K562 (cell line): Measurements from ENCODE around the gene SLC22A7. TPM values are rescaled to one million over a fixed set of nuclear protein-coding genes. Genes with fewer than 3 reads are reported as not detected.

Experiments used
- EP300 ChIP-seq: IDR thresholded peaks from 2 replicates; pipeline ENCODE4 v1.6.1; 2012; ENCODE audit warnings: low read length, improper control_type of control experiment
- EWSR1 ChIP-seq: fragments of 450-650 bp; IDR thresholded peaks from 2 replicates; pipeline ENCODE4 v1.6.1; 2018; ENCODE audit warnings: borderline replicate concordance, mild to moderate bottlenecking, low read depth, moderate library complexity; ENCODE audit not compliant: partially characterized antibody
- PHF20 ChIP-seq: fragments of 450-650 bp; IDR thresholded peaks from 2 replicates; pipeline ENCODE4 v1.6.1; 2018; ENCODE audit not compliant: partially characterized antibody
- POLR2G ChIP-seq: fragments of 200-400 bp; formaldehyde crosslinking; IDR thresholded peaks from 2 replicates; pipeline ENCODE4 v1.6.1; 2017; ENCODE audit warnings: low read depth, mild to moderate bottlenecking, antibody characterized with exemption, low read length, moderate library complexity
- SLC30A9 ChIP-seq: fragments of 250-450 bp; sonication (Bioruptor Pico); IDR thresholded peaks from 2 replicates; pipeline ENCODE4 v1.8.0; 2022; ENCODE audit warnings: mild to moderate bottlenecking, moderate library complexity
- SMARCE1 ChIP-seq: fragments of 450-650 bp; IDR thresholded peaks from 2 replicates; pipeline ENCODE4 v1.7.1; 2016; ENCODE audit warnings: mild to moderate bottlenecking
- SNRNP70 ChIP-seq: fragments of 200-400 bp; formaldehyde crosslinking; optimal IDR thresholded peaks from 2 replicates; pipeline ENCODE3; 2017; ENCODE audit warnings: low read depth, low read length
- SPI1 ChIP-seq: IDR thresholded peaks from 2 replicates; pipeline ENCODE4 v1.6.1; 2011; ENCODE audit warnings: low read depth, low read length, control low read depth, borderline replicate concordance
- TCF15 ChIP-seq: fragments of 250-450 bp; sonication (Bioruptor Pico); IDR thresholded peaks from 2 replicates; pipeline ENCODE4 v1.8.0; 2022; ENCODE audit warnings: moderate library complexity, mild to moderate bottlenecking, inconsistent platforms
- XRCC4 ChIP-seq: IDR thresholded peaks from one replicate; pipeline ENCODE4 v1.6.1; 2011; ENCODE audit not compliant: insufficient read depth, insufficient read length; ENCODE audit errors: extremely low read depth
- ZC3H8 ChIP-seq: fragments of 450-650 bp; IDR thresholded peaks from 2 replicates; pipeline ENCODE4 v1.6.1; 2017
- ZEB2 ChIP-seq: fragments of 450-650 bp; IDR thresholded peaks from 2 replicates; pipeline ENCODE4 v1.6.1; 2016
- ZNF75A ChIP-seq: fragments of 450-650 bp; formaldehyde crosslinking; IDR thresholded peaks from 2 replicates; pipeline ENCODE4 v1.4.0; 2020; ENCODE audit warnings: mild to moderate bottlenecking
- ZNF764 ChIP-seq: fragments of 250-450 bp; sonication (Bioruptor Pico); IDR thresholded peaks from 2 replicates; pipeline ENCODE4 v1.4.0; 2020; ENCODE audit warnings: low read depth, mild to moderate bottlenecking, moderate library complexity
- polyA plus RNA-seq, 8 experiments: library from polyadenylated mRNA; depleted of rRNA in 4 of 8; stranded (reverse) in 5 of 8; unstranded in 3 of 8; fragments of >200 nt; fragmentation: Nextera tagmentation in 2 of 8; fragmentation: Illumina TruSeq in 1 of 8; extraction: Ambion mirVana in 2 of 8; extraction: Trizol in 1 of 8; gene quantifications; 2 replicates each; pipeline versions ENCODE4 v1.2.1 to v1.2.3, GENCODE V29; 2011 to 2014; ENCODE audit warnings: inconsistent platforms in 1 of 8, missing spikeins in 1 of 8
- total RNA-seq, 7 experiments: library from RNA; depleted of rRNA in 6 of 7; stranded (reverse); fragments of >200 nt in 6 of 7; fragmentation: Illumina TruSeq in 2 of 7; extraction: Trizol in 2 of 7; gene quantifications; 2 replicates each; pipeline versions ENCODE4 v1.2.1 to v1.2.3, GENCODE V29; 2011 to 2021; ENCODE audit warnings: low replicate concordance in 1 of 7
- TF ChIP-seq, protein P1 (sequence below), 2 experiments: fragments of 450-650 bp; formaldehyde crosslinking in 1 of 2; IDR thresholded peaks; 2 replicates each; pipeline versions ENCODE4 v1.4.0 to v1.6.1; 2014 to 2020; ENCODE audit warnings: mild to moderate bottlenecking in 2 of 2, borderline replicate concordance in 1 of 2, low read depth in 1 of 2
- TF ChIP-seq, protein P2 (sequence below): fragments of 450-650 bp; IDR thresholded peaks from 2 replicates; pipeline ENCODE4 v1.6.1; 2014; ENCODE audit warnings: low read depth, mild to moderate bottlenecking, moderate library complexity, borderline replicate concordance
- TF ChIP-seq, protein P3 (sequence below), 2 experiments: fragments of 250-450 bp in 1 of 2; fragments of 450-650 bp in 1 of 2; sonication (Bioruptor Pico) in 1 of 2; IDR thresholded peaks; 2 replicates each; pipeline versions ENCODE4 v1.6.1 to v1.8.0; 2016 to 2021; ENCODE audit warnings: mild to moderate bottlenecking in 2 of 2, moderate library complexity in 2 of 2, missing compliant biosample characterization in 1 of 2, missing genetic modification characterization in 1 of 2

Gene SLC22A7
- total and polyA plus RNA-seq, 9 of the 15 experiments (the other 6 are each of a cell fraction or from before 2014, with no cell fraction given): not detected

DNA sequence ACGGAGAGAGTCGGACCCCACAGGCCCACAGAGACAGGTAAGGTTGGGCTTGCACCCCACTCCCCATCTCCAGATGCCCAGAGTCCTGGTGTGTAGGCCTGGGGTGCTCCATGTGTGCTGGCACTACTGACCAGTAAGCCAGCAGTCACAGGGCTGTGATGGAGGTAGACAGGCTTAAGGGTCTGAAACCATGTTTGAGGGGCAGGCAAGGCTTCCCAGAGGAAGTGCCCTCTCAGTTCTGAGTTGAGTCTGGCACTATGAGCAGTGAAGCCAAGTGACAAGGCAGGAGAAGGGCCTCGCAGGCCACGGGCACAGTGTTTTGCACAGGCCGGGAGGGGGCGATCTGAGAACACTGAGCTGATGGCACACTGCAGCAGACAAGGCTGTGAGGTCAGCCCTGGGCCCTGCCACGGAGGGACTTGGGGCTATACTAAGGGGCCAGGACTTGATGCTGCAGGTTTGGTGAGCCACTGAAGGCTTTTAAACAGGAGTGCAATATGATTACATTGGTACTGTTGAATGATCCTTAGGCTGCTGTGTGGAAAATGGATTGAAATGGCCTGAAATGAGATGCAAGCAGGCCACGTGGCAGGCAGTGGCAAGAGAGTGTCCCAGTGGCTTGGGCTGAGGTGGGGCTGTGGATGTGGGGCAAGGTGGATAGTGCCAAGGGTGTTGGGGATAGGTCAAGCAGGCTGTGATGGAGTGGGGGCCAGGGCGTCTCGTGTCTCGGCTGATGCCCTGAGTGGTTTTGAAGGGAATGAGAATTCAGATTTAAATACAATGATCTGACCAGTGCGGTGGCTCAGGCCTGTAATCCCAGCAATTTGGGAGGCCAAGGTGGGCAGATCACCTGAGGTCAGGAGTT is 34.5 kb upstream of the SLC22A7 start (continued):
- TF ChIP-seq, protein P1, sequence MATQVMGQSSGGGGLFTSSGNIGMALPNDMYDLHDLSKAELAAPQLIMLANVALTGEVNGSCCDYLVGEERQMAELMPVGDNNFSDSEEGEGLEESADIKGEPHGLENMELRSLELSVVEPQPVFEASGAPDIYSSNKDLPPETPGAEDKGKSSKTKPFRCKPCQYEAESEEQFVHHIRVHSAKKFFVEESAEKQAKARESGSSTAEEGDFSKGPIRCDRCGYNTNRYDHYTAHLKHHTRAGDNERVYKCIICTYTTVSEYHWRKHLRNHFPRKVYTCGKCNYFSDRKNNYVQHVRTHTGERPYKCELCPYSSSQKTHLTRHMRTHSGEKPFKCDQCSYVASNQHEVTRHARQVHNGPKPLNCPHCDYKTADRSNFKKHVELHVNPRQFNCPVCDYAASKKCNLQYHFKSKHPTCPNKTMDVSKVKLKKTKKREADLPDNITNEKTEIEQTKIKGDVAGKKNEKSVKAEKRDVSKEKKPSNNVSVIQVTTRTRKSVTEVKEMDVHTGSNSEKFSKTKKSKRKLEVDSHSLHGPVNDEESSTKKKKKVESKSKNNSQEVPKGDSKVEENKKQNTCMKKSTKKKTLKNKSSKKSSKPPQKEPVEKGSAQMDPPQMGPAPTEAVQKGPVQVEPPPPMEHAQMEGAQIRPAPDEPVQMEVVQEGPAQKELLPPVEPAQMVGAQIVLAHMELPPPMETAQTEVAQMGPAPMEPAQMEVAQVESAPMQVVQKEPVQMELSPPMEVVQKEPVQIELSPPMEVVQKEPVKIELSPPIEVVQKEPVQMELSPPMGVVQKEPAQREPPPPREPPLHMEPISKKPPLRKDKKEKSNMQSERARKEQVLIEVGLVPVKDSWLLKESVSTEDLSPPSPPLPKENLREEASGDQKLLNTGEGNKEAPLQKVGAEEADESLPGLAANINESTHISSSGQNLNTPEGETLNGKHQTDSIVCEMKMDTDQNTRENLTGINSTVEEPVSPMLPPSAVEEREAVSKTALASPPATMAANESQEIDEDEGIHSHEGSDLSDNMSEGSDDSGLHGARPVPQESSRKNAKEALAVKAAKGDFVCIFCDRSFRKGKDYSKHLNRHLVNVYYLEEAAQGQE (IDR thresholded peaks at IDR 0.05; ENCODE audit: borderline replicate concordance): peak; percentile 92
- TF ChIP-seq, protein P1 (CRISPR knock-in tag; IDR thresholded peaks at IDR 0.05; ENCODE audit: low read depth): no peak
- no peak for TF ChIP-seq ZC3H8
- no peak for TF ChIP-seq ZEB2
- TF ChIP-seq, protein P2, sequence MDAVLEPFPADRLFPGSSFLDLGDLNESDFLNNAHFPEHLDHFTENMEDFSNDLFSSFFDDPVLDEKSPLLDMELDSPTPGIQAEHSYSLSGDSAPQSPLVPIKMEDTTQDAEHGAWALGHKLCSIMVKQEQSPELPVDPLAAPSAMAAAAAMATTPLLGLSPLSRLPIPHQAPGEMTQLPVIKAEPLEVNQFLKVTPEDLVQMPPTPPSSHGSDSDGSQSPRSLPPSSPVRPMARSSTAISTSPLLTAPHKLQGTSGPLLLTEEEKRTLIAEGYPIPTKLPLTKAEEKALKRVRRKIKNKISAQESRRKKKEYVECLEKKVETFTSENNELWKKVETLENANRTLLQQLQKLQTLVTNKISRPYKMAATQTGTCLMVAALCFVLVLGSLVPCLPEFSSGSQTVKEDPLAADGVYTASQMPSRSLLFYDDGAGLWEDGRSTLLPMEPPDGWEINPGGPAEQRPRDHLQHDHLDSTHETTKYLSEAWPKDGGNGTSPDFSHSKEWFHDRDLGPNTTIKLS: 0 out of 2 replicates have a peak, but pooled peaks have one; percentile 27
- TF ChIP-seq SNRNP70: no peak
- TF ChIP-seq XRCC4: no peak
- TF ChIP-seq EWSR1: no peak
- no peak for TF ChIP-seq SPI1
- TF ChIP-seq PHF20: no peak
- TF ChIP-seq SLC30A9 (CRISPR knock-in tag): no peak
- no peak for TF ChIP-seq ZNF75A (CRISPR knock-in tag)
- TF ChIP-seq EP300: no peak
- no peak for TF ChIP-seq POLR2G
- TF ChIP-seq, protein P3, sequence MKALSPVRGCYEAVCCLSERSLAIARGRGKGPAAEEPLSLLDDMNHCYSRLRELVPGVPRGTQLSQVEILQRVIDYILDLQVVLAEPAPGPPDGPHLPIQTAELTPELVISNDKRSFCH (CRISPR knock-in tag; IDR thresholded peaks at IDR 0.05): no peak
- TF ChIP-seq, protein P3 (tag; IDR thresholded peaks at IDR 0.05): no peak
- TF ChIP-seq TCF15 (CRISPR knock-in tag): no peak
- no peak for TF ChIP-seq SMARCE1
- TF ChIP-seq ZNF764 (CRISPR knock-in tag): no peak
